EL (cell line): ENCODE measurements around the gene CTAG1A.
"Not testable (repeated sequence)": the region's sequence is repeated elsewhere in the genome, so short reads cannot be mapped to it uniquely, and the experiment has no call there.

Source experiments
- DNase-seq: peaks from one replicate; pipeline ENCODE4 v3.0.0-alpha.2; 2016

CTAG1A gene

DNA sequence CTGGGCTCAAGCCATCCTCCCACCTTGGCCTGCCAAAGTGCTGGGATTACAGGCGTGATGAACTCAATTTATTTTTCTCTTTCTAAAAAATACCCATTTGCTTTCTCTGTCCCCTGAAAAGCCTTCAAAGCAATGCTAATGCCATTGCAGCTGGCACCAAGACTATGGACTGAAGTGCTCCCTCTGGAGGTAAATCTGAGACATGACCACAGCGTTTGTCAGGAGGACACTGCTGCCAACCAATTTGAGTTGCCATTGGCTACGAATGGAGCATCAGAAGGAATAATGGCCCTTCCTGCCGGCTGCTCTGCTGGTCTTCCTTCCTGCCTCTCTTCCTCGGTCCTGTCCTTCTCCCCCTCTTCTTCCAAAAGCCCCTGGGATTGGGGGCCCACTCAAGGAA lies 9.9 kb upstream of the CTAG1A start:
- not testable (repeated sequence) for DNase-seq

GRCh38 chrX:154582994-154583393 lies 1.9 kb upstream of the CTAG1A start:
- not testable (repeated sequence) for DNase-seq

DNA sequence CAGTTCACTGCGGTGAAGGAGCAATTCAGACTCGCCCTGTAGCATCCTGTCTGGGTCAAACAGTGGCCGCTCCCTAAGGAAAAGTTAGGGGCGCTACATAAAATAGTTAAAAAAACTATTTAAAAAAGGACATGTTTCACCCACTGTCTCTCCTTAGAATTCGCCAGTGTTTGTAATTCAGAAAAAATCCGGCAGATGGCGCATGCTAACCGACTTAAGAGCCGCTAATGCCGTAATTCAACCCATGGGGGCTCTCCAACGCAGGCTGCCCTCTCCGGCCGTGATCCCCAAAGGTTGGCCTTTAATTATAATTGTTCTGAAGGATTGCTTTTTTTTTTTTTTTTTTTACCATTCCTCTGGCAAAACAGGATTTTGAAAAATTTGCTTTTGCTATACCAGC lies 5.5 kb downstream of the CTAG1A start:
- DNase-seq, result not testable (repeated sequence)

DNA sequence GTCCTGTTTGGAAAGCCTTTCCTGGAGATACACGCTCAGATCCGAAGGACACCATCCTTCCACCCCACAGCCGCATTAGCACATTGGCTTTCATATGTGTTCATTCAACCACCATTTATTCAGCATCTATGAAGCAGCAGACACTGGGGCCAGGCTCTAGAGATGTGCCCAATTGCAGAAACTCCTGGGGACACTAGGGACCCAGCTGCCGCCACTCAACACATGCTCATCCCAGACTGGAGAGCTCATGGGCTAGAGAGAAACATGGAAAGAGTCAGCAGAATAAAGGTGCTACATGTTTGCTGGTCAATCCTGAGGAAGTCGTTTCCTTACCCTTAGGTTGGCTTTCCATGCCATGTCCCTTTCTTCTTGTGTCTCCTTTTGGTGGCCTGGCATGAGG lies 7.6 kb downstream of the CTAG1A start:
- DNase-seq, result no peak

DNA sequence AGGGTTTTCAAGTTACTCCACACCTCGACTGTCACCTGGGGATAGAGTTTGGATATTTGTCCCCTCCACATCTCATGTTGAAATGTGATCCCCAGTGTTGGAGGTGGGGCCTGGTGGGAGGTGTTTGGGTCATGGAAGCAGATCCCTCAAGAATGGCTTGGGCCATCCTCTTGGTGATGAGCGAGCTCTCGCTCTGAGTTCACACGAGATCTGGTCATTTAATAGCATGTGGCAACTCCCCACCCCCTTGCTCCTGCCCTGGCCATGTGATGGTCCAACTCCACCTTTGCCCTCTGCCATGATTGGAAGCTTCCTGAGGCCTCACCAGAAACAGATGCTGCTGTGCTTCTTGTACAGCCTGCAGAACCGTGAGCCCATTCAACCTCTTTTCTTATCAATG lies 8.3 kb downstream of the CTAG1A start:
- no peak for DNase-seq

- no peak for DNase-seq
These were observed 9.6 kb downstream of the CTAG1A start for GRCh38 chrX:154594491-154594890.

DNA sequence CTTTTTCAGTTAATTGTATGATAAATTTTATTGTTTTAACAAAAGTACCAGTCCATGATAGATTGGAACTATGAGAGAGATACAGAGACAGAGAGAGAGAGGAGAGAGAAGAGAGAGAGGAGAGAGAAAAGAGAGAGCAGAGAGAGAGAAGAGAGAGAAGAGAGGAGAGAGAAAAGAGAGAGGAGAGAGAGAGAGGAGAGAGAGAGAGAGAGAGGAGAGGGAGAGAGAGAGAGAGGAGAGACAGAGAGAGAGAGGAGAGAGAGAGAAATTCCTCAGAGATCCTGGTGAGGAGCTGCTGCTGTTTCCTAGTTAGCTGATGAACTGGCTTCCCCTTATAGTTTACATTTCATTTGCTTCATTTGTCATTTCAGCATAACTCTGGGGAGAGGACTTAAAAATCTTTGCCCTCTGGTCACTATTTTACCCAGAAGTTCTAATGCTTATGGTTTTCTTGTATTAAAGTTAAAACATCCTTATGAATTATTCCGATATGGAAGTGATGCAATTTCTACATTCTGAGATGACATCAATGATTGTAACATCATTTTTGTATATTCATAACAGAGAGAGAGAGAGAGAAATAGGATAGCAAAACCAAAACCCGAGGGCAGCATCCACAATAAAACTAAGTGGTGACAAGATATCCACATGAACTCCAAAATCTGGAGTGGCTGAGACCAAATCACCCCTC lies 10.8 kb downstream of the CTAG1A start:
- DNase-seq, result no peak

GRCh38 chrX:154596290-154596929 lies 11.5 kb downstream of the CTAG1A start:
- DNase-seq, result peak; percentile 91

DNA sequence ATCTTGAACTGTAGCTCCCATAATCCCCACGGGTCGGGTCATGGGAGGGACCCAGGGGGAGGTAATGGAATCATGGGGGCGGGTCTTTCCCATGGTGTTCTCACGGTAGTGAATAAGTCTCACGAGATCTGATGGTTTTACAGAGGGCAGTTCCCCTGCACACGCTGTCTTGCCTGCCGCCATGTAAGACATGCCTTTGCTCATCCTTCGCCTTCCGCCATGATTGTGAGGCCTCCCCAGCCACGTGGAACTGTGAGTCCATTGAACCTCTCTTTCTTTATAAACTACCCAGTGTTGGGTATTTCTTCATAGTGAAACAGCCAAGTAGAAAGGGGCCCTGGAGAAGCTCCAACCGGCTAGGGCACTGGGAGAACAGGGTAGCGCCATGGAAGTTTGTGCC lies 12.3 kb downstream of the CTAG1A start:
- DNase-seq, result no peak

GRCh38 chrX:154598656-154599055 lies 13.7 kb downstream of the CTAG1A start:
- DNase-seq, result no peak

- DNase-seq, result no peak
These were observed 14.6 kb downstream of the CTAG1A start for GRCh38 chrX:154599531-154599930.

GRCh38 chrX:154600759-154601374 lies 15.9 kb downstream of the CTAG1A start:
- DNase-seq, result peak; percentile 22

GRCh38 chrX:154602226-154602625 lies 17.3 kb downstream of the CTAG1A start:
- no peak for DNase-seq

DNA sequence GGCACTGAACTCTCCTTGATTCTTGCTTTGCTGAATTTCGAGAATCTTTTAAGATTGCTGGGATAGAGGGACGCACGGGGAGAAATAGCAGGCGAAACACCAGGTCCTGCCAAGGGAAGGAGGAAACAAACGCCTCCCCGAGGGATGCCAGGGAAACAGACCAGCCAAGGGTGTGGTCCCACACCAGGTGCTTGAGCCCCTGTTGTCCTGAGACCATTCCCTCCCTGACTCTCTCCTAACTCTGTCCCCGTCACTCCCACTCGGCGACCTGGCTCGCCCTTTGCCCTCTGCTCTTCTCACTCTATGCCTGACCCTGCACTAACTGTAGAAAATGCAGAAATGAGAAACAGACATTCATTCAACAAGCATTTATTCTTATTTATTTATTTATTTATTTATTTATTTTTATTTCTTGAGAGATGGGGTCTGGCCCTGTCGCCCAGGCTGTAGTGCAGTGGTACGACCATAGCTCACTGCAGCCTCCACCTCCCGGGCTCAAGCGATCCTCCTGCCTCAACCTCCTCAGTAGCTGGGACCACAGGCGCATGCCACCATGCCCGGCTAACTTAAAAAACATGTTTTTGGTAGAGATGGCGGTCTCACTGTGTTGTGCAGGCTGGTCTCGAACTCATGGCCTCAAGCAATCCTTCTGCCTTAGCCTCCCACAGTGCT lies 18.0 kb downstream of the CTAG1A start:
- DNase-seq, result no peak

DNA sequence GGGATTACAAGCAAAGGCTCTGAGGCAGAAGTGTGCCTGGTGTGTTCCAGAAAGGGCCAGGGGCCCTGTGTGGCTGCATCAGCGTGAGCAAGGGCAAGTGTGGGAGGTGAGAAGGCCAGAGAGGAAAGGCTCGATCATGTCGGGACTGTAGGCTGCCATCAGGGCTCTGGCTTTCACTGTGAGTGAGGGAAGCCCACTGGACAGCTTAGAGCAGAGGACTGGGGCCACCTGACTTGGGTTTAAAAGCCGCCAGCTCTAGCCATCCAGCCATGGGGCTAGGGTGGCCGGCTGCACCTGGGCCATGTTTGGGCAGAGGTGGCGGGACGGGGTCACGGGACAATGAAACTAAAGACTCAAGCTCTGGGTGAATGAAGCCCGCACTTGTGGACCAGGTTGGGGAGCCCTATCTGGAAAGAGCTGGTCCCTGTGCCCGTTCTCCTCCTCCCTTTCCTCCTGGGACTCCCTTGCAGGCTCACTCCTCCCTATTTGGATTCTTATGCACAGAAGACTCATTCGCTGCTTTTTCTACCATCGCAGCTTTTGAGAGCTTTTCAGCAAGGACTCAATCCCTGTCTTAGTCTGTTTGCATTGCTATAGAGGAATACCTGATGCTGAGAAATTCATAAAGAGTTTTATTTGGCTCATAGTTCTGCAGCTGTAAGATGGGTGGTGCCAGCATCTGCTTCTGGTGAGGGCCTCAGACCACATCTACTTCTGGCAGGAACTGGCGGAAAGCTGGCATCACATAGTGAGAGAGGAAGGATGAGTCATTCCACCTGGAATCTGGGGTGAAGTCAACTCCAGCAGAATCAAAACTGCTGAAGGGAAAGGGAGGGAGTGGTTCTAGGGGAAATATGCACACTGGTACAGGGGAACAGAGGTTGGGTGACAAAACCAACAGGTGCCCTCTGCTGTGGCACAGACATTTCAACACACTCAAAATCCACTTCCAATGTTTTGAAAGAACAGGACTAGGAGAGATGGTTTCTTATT lies 18.8 kb downstream of the CTAG1A start:
- DNase-seq, result peak; percentile 77

DNA sequence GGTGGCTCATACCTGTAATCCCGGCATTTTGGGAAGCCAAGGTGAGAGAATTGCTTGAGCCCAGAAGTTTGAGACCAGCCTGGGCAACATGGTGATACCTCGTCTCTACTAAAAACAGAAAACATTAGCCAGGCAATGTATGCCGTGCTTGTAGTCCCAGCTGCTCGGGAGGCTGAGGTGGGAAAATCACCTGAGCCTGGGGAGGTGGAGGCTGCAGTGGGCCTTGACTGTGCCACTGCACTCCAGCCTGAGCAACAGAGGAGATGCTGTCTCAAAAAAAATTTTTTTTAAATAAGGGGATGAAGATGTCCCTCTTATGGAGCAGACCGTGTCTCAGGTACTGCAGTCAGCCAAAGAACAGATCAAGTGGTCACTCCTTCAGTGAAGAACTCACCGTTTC lies 20.6 kb downstream of the CTAG1A start:
- DNase-seq, result no peak

DNA sequence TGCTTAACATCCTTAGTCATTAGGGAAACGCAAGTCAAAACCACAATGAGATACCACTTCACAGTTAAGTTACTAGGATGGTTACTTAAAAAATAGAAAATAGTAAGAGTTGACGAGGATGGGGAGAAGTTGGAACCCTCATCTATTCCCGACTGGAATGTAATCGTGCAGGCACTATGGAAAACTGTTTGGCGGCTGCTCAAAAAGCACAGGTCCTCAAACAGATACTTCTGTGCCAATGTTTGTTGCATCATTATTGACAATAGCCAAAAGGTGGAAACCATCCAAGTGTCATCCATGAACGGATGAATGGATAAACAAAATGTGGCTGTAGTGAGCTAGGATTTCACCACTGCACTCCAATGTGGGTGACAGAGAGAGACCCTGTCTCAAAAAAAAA lies 22.4 kb downstream of the CTAG1A start:
- DNase-seq, result no peak

- not testable (repeated sequence) for DNase-seq
These were observed 23.0 kb downstream of the CTAG1A start for GRCh38 chrX:154607976-154608375.

DNA sequence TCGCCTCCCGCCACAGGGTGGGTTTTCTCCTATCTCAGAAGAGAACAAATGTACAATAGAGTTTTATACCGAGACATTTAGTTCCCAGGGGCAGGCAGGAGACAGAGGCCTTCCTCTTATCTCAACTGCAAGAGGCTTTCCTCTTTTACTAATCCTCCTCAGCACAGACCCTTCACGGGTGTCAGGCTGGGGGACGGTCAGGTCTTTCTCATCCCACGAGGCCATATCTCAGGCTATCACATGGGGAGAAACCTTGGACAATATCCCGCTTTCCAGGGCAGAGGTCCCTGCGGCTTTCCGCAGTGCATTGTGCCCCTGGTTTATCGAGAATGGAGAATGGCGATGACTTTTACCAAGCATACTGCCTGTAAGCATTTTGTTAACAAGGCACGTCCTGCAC lies 23.9 kb downstream of the CTAG1A start:
- not testable (repeated sequence) for DNase-seq

GRCh38 chrX:154611146-154611545 lies 26.2 kb downstream of the CTAG1A start:
- not testable (repeated sequence) for DNase-seq

DNA sequence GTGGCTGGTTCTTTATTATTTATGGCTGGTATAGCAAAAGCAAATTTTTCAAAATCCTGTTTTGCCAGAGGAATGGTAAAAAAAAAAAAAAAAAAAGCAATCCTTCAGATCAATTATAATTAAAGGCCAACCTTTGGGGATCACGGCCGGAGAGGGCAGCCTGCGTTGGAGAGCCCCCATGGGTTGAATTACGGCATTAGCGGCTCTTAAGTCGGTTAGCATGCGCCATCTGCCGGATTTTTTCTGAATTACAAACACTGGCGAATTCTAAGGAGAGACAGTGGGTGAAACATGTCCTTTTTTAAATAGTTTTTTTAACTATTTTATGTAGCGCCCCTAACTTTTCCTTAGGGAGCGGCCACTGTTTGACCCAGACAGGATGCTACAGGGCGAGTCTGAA lies 28.7 kb downstream of the CTAG1A start:
- DNase-seq, result not testable (repeated sequence)

DNA sequence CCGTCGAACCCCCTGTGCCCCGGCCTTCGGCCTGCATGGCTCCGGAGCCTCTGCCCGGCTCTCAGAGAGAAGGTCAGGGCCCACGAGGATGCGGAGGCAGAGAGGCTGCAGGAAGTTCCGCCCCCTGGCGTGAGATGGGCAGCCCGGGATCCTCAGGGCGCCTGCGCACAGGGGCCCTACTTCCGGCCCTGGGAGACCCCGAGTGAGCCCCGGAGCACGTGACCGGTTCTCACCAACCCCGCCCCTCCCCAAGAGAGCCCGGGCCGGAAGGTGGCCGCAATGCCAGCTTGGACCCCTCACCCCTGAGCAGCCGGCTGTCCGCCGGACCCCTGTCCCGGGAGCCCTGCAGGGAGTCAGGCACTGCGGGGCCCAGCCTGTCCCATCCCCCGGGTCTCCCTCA lies 34.2 kb downstream of the CTAG1A start, which contains the start of gene CTAG1B:
TSS of gene CTAG1B (minus strand) at position 101 of the 400 bp plus-strand sequence. CDS start at position 37, 64 bp downstream.
- not testable (repeated sequence) for DNase-seq
